H1 (cell line): ENCODE measurements around the gene ANXA5. TPM values are rescaled to one million over a fixed set of nuclear protein-coding genes. Genes with fewer than 3 reads are reported as not detected.

ENCODE experiments used
- CTCF ChIA-PET: fragments of 300-600 bp; sonication (Branson Sonifier 250); formaldehyde crosslinking; loops from one replicate; lab custom pipeline; 2021; ENCODE audit not compliant: partially characterized antibody; lab: Charles Lee
- POLR2A ChIA-PET: fragments of 300-600 bp; sonication (Branson Sonifier 250); formaldehyde crosslinking; loops from one replicate; lab custom pipeline; 2021; ENCODE audit warnings: inconsistent platforms; ENCODE audit not compliant: partially characterized antibody; lab: Charles Lee
- DNase-seq, 2 experiments: peaks; one replicate each; pipeline versions ENCODE4 v3.0.0 to v3.0.0-alpha.2; 2010 to 2022; ENCODE audit warnings: low spot score in 2 of 2, low read depth in 1 of 2, mixed read lengths in 1 of 2
- FAIRE-seq: peaks from 2 replicates; lab custom pipeline; 2011; peaks lifted over from hg19 to GRCh38; lab: Jason Lieb, UNC
- H2AFZ ChIP-seq: 2 replicates; pipeline ENCODE4 v1.8.1; 2012; ENCODE audit warnings: low read length, inconsistent platforms
- H2AK5ac ChIP-seq: 2 replicates; pipeline ENCODE4 v1.6.1; 2013; ENCODE audit warnings: low read depth, low read length
- H2BK120ac ChIP-seq: replicated peaks from 2 replicates; pipeline ENCODE3; 2013; ENCODE audit warnings: low read depth, low read length, inconsistent platforms
- H2BK12ac ChIP-seq: 2 replicates; pipeline ENCODE4 v1.6.1; 2013; ENCODE audit warnings: low read depth, low read length
- H2BK15ac ChIP-seq: 2 replicates; pipeline ENCODE4 v1.6.1; 2013; ENCODE audit warnings: low read length
- H2BK20ac ChIP-seq: 2 replicates; pipeline ENCODE4 v1.6.1; 2013; ENCODE audit warnings: low read length
- H2BK5ac ChIP-seq: 2 replicates; pipeline ENCODE4 v1.6.1; 2013; ENCODE audit warnings: low read depth, low read length
- H3K14ac ChIP-seq: 2 replicates; pipeline ENCODE4 v1.6.1; 2013; ENCODE audit warnings: inconsistent platforms; ENCODE audit not compliant: insufficient read length
- H3K18ac ChIP-seq: 2 replicates; pipeline ENCODE4 v1.6.1; 2013; ENCODE audit warnings: low read length; ENCODE audit errors: extremely low read depth
- H3K23ac ChIP-seq: 2 replicates; pipeline ENCODE4 v1.6.1; 2013; ENCODE audit warnings: inconsistent platforms; ENCODE audit not compliant: insufficient read length
- H3K23me2 ChIP-seq: 2 replicates; pipeline ENCODE4 v1.6.1; 2013; ENCODE audit warnings: low read depth, low read length
- H3K27ac ChIP-seq: 2 replicates; pipeline ENCODE4 v1.6.1; 2011; ENCODE audit warnings: low read depth, low read length, inconsistent platforms
- H3K27me3 ChIP-seq, 4 experiments: replicated peaks in 1 of 4; 1 replicate in 1 of 4; 2 replicates in 3 of 4; pipeline versions ENCODE4 v1.6.1 to v1.8.1; 2011 to 2013; ENCODE audit warnings: low read length in 3 of 4, mild to moderate bottlenecking in 3 of 4, inconsistent platforms in 2 of 4, mixed read lengths in 2 of 4, moderate library complexity in 1 of 4; ENCODE audit not compliant: control insufficient read depth in 3 of 4, insufficient read depth in 3 of 4; ENCODE audit errors: extremely low read depth in 1 of 4
- H3K36me3 ChIP-seq, 4 experiments: 2 replicates each; pipeline versions ENCODE4 v1.6.1 to v1.8.1; 2011 to 2013; ENCODE audit warnings: mild to moderate bottlenecking in 4 of 4, low read length in 3 of 4, moderate library complexity in 2 of 4, control low read depth in 1 of 4, inconsistent platforms in 1 of 4; ENCODE audit not compliant: insufficient read depth in 4 of 4, control insufficient read depth in 2 of 4
- H3K4ac ChIP-seq: replicated peaks from 2 replicates; pipeline ENCODE3; 2013; ENCODE audit warnings: low read length, low read depth, mixed read lengths, inconsistent platforms; ENCODE audit not compliant: insufficient read length
- H3K4me1 ChIP-seq, 4 experiments: replicated peaks in 1 of 4; 1 replicate in 1 of 4; 2 replicates in 3 of 4; pipeline versions ENCODE4 v1.6.1 to v1.8.1; 2011 to 2013; ENCODE audit warnings: low read length in 3 of 4, inconsistent platforms in 2 of 4, mixed read lengths in 1 of 4; ENCODE audit not compliant: insufficient read depth in 4 of 4, control insufficient read depth in 3 of 4
- H3K4me2 ChIP-seq, 2 experiments: 2 replicates each; pipeline versions ENCODE4 v1.6.1 to v1.8.1; 2011 to 2013; ENCODE audit warnings: low read depth in 2 of 2, low read length in 2 of 2, control low read depth in 1 of 2, inconsistent platforms in 1 of 2, mild to moderate bottlenecking in 1 of 2; ENCODE audit not compliant: insufficient read depth in 1 of 2
- H3K4me3 ChIP-seq, 4 experiments: fragments of 200-600, 300-600 bp in 1 of 4; sonication (generic), shearing (Covaris generic), sonication (Bioruptor Twin) in 1 of 4; 2 replicates each; pipeline versions ENCODE4 v1.5.1 to v1.8.1; 2011 to 2016; ENCODE audit warnings: low read length in 4 of 4, low read depth in 3 of 4, control low read depth in 2 of 4, inconsistent platforms in 2 of 4, mild to moderate bottlenecking in 2 of 4, mixed read lengths in 1 of 4, moderate library complexity in 1 of 4; ENCODE audit not compliant: insufficient read depth in 2 of 4; ENCODE audit errors: extremely low read depth in 1 of 4
- H3K56ac ChIP-seq: replicated peaks from 2 replicates; pipeline ENCODE3; 2013; ENCODE audit warnings: low read depth, mild to moderate bottlenecking, mixed read lengths, low read length, inconsistent platforms; ENCODE audit not compliant: insufficient read length
- H3K79me1 ChIP-seq: 2 replicates; pipeline ENCODE4 v1.6.1; 2013; ENCODE audit warnings: low read depth, low read length, control low read depth
- H3K79me2 ChIP-seq, 2 experiments: 2 replicates each; pipeline versions ENCODE4 v1.6.1 to v1.8.1; 2012 to 2013; ENCODE audit warnings: low read length in 2 of 2, mild to moderate bottlenecking in 2 of 2, inconsistent platforms in 1 of 2; ENCODE audit not compliant: insufficient read depth in 2 of 2, control insufficient read depth in 1 of 2
- H3K9ac ChIP-seq, 4 experiments: replicated peaks in 1 of 4; 1 replicate in 1 of 4; 2 replicates in 3 of 4; pipeline versions ENCODE4 v1.6.1 to v1.8.1; 2011 to 2013; ENCODE audit warnings: low read depth in 3 of 4, low read length in 3 of 4, control low read depth in 2 of 4, mild to moderate bottlenecking in 2 of 4, moderate library complexity in 2 of 4, inconsistent platforms in 1 of 4; ENCODE audit errors: extremely low read depth in 1 of 4
- H3K9me3 ChIP-seq, 2 experiments: 2 replicates each; pipeline versions ENCODE4 v1.6.1 to v1.8.1; 2012 to 2013; ENCODE audit warnings: mild to moderate bottlenecking in 2 of 2, moderate library complexity in 2 of 2, control low read depth in 1 of 2, inconsistent platforms in 1 of 2, low read depth in 1 of 2, low read length in 1 of 2, mixed read lengths in 1 of 2; ENCODE audit not compliant: insufficient read depth in 2 of 2
- H4K20me1 ChIP-seq, 2 experiments: replicated peaks in 1 of 2; 2 replicates each; pipeline versions ENCODE3 to v1.8.1; 2011 to 2013; ENCODE audit warnings: inconsistent platforms in 2 of 2, low read length in 2 of 2, mild to moderate bottlenecking in 1 of 2; ENCODE audit not compliant: insufficient read depth in 2 of 2, control insufficient read depth in 1 of 2
- H4K5ac ChIP-seq: 2 replicates; pipeline ENCODE4 v1.6.1; 2013; ENCODE audit warnings: low read length, low read depth, mixed read lengths, inconsistent platforms; ENCODE audit not compliant: insufficient read length
- H4K8ac ChIP-seq: 2 replicates; pipeline ENCODE4 v1.8.0; 2013; ENCODE audit warnings: mild to moderate bottlenecking, moderate library complexity, low read length, inconsistent platforms; ENCODE audit not compliant: insufficient read depth; ENCODE audit errors: extremely low read depth
- H4K91ac ChIP-seq: replicated peaks from 2 replicates; pipeline ENCODE3; 2013; ENCODE audit warnings: low read length, mixed read lengths, inconsistent platforms; ENCODE audit not compliant: insufficient read length
- CTBP2 ChIP-seq: IDR thresholded peaks from 2 replicates; pipeline ENCODE4 v1.7.0; 2011; ENCODE audit warnings: borderline replicate concordance, mild to moderate bottlenecking, moderate library complexity, mixed read lengths, low read length; ENCODE audit not compliant: insufficient read depth, insufficient read length
- HDAC2 ChIP-seq, 2 experiments: fragments of 300-600 bp in 1 of 2; sonication (generic) in 1 of 2; IDR thresholded peaks; 2 replicates each; pipeline ENCODE4 v1.6.1; 2011 to 2012; ENCODE audit warnings: low read depth in 2 of 2, low read length in 2 of 2, mild to moderate bottlenecking in 2 of 2, moderate library complexity in 2 of 2, borderline replicate concordance in 1 of 2, inconsistent platforms in 1 of 2
- NANOG ChIP-seq: IDR thresholded peaks from 2 replicates; pipeline ENCODE4 v1.6.1; 2011; ENCODE audit warnings: low read length, low read depth, mild to moderate bottlenecking, inconsistent platforms; ENCODE audit not compliant: insufficient read depth, poor library complexity, severe bottlenecking
- WGBS, 2 experiments: shearing (Covaris generic) in 1 of 2; methylation state at CpG; one replicate each; pipeline versions ENCODE4 v1.1.6 to v1.1.7; 2013 to 2015; ENCODE audit warnings: low lambda C conversion rate in 2 of 2, mixed read lengths in 2 of 2, inconsistent platforms in 1 of 2, low coverage in 1 of 2, missing lambda C conversion rate in 1 of 2; ENCODE audit not compliant: insufficient replicate concordance in 2 of 2, insufficient coverage in 1 of 2, insufficient read length in 1 of 2; ENCODE audit errors: extremely low coverage in 1 of 2, missing lambda C conversion rate in 1 of 2; 5-methylcytosine and 5-hydroxymethylcytosine counted together
- polyA plus RNA-seq, 7 experiments: library from polyadenylated mRNA; depleted of rRNA in 3 of 7; stranded (reverse) in 5 of 7; unstranded in 2 of 7; fragments of >200 nt in 5 of 7; fragments of 200-250 nt in 2 of 7; gene quantifications; 1 replicate in 5 of 7; 2 replicates in 1 of 7; 4 replicates in 1 of 7; pipeline versions ENCODE4 v1.2.1 to v1.2.3, GENCODE V29; 2011 to 2013; ENCODE audit warnings: missing spikeins in 2 of 7, mixed read lengths in 2 of 7
- total RNA-seq: library from RNA; stranded (reverse); fragmentation: NEBNext Ultra II Directional; extraction: Animal tissue kit (Norgen Biotek cat#: 25700); gene quantifications from 2 replicates; pipeline ENCODE4 v1.2.1, GENCODE V29; 2021
- TF ChIP-seq, protein P1 (sequence below): IDR thresholded peaks from 2 replicates; pipeline ENCODE4 v1.6.1; 2011; ENCODE audit warnings: low read depth, mild to moderate bottlenecking, low read length; ENCODE audit not compliant: insufficient read depth

The ANXA5 gene
- total and polyA plus RNA-seq, 2 of the 8 experiments (the other 6 are each of a cell fraction or from before 2014, with no cell fraction given) = 213 to 221 TPM

DNA sequence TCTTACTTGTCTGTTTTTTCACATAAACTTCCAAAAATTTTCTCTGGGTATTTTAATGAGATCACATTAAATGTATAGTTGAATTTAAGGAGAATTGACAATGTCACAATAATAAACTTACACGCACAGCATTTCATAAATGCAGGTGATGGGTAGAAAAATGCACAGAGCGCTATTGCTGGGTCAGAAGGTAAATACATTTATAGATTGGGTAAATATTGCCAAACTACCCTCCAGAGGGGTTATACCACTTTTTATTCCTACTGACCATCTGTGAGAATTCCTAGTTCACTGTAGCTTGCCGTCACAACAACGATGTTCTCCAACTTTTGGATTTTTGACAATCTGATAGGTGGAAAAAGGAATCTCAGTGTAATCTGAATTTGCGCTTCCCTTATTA is 34.6 kb downstream of the ANXA5 start:
- no peak overlapping the region for H2AFZ ChIP-seq
- TF ChIP-seq, protein P1, sequence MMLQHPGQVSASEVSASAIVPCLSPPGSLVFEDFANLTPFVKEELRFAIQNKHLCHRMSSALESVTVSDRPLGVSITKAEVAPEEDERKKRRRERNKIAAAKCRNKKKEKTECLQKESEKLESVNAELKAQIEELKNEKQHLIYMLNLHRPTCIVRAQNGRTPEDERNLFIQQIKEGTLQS = no peak
- TF ChIP-seq HDAC2 (IDR thresholded peaks at IDR 0.05; ENCODE audit: borderline replicate concordance in 1 of 2, low read depth in 2 of 2, low read length in 2 of 2) (no peak), CTBP2 (no peak), NANOG (no peak)

More for the DNA sequence above, 34.6 kb downstream of the ANXA5 start:
- Histone ChIP-seq H3K23me2 (no peaks in the 10 kb centered on the region), H3K23ac (no peak overlapping the region), H3K79me1 (no peaks in the 10 kb centered on the region), H4K5ac (no peak overlapping the region), H4K91ac (no peak overlapping the region), H4K20me1 (no peaks in the 10 kb centered on the region), H2AK5ac (no peak overlapping the region), H4K8ac (no peak overlapping the region), H3K79me2 (no peaks in the 10 kb centered on the region), H3K4me2 (no peak overlapping the region), H3K27ac (no peak overlapping the region), H3K27me3 (no peaks in the 10 kb centered on the region), H3K9me3 (no peaks in the 10 kb centered on the region), H2BK120ac (no peak overlapping the region), H3K18ac (no peak overlapping the region), H3K56ac (no peak overlapping the region), H3K36me3 (peaks cover 0 to 7% (median under 1%) of the 10 kb centered on the region in 4 experiments; a peak in 1 of 8 replicates), H3K4ac (no peak overlapping the region), H3K14ac (no peak overlapping the region), H2BK12ac (no peak overlapping the region), H2BK15ac (no peak overlapping the region), H2BK5ac (no peak overlapping the region), H3K4me1 (no peaks in the 10 kb centered on the region), H3K9ac (no peak overlapping the region), H2BK20ac (no peak overlapping the region), H3K4me3 (no peak overlapping the region)
- ChIA-PET CTCF (interaction anchor here (0.6 to 1.6 kb wide), 4 partner anchors 13 to 287 kb away, joined by 3 to 5 read pairs (median 4); no protein-coding TSS in a partner anchor), POLR2A (no interaction called here)
- FAIRE-seq = no peak
- no peak for DNase-seq
- 77% methylated on average over 5 of the region's 5 CpGs; no CpG with 5 or more reads in 1 of the 2 experiments for WGBS, 2 experiments
